HEK293 (cell line): ENCODE data around the gene SLC2A4RG.

Experiments used
- CTCF ChIA-PET: fragments of 350-600 bp; formaldehyde crosslinking; extraction: SDS; loops from one replicate; lab custom pipeline; 2021; ENCODE audit warnings: antibody characterized with exemption; lab: Yijun Ruan, JAX
- POLR2A ChIA-PET: fragments of 300-600 bp; formaldehyde crosslinking; extraction: SDS; loops from one replicate; lab custom pipeline; 2020; ENCODE audit warnings: antibody characterized with exemption, inconsistent platforms; lab: Yijun Ruan, JAX
- H3K27ac ChIP-seq: fragments of 200-500 bp; sonication (Bioruptor generic); 2 replicates; pipeline ENCODE4 v1.5.1; 2014; ENCODE audit warnings: low read depth, low read length, control low read depth, inconsistent platforms; ENCODE audit errors: extremely low read depth
- H3K36me3 ChIP-seq, 2 experiments: fragments of 200-500 bp in 1 of 2; sonication (Bioruptor generic) in 1 of 2; 1 replicate in 1 of 2; 2 replicates in 1 of 2; pipeline ENCODE4 v1.5.1; 2014 to 2017; ENCODE audit warnings: inconsistent platforms in 2 of 2, low read length in 2 of 2; ENCODE audit not compliant: control insufficient read depth in 2 of 2, insufficient read depth in 1 of 2
- H3K4me1 ChIP-seq: fragments of 200-500 bp; sonication (Bioruptor generic); 2 replicates; pipeline ENCODE4 v1.5.1; 2014; ENCODE audit warnings: mild to moderate bottlenecking, low read length, inconsistent platforms; ENCODE audit not compliant: control insufficient read depth, insufficient read depth
- H3K4me3 ChIP-seq: 2 replicates; pipeline ENCODE4 v1.5.1; 2011; ENCODE audit warnings: low read depth, mild to moderate bottlenecking, control low read depth, low read length, moderate library complexity
- H3K9me3 ChIP-seq: fragments of 200-500 bp; sonication (Bioruptor generic); 2 replicates; pipeline ENCODE4 v1.5.1; 2014; ENCODE audit warnings: low read depth, low read length, inconsistent platforms; ENCODE audit not compliant: control insufficient read depth, insufficient read depth
- GLI2 ChIP-seq: fragments of 450-650 bp; formaldehyde crosslinking; IDR thresholded peaks from 2 replicates; pipeline ENCODE4; 2017; ENCODE audit warnings: missing biosample characterization, missing genetic modification characterization, low read depth, borderline replicate concordance
- GLIS2 ChIP-seq: fragments of 450-650 bp; formaldehyde crosslinking; IDR thresholded peaks from 2 replicates; pipeline ENCODE4 v1.5.1; 2016; ENCODE audit warnings: missing biosample characterization, missing genetic modification characterization
- KLF10 ChIP-seq: fragments of 450-650 bp; IDR thresholded peaks from 2 replicates; pipeline ENCODE4 v1.5.1; 2018; ENCODE audit warnings: missing biosample characterization, mild to moderate bottlenecking, missing genetic modification characterization
- PRDM1 ChIP-seq: fragments of 450-650 bp; formaldehyde crosslinking; IDR thresholded peaks from 2 replicates; pipeline ENCODE4; 2016; ENCODE audit warnings: missing biosample characterization, missing genetic modification characterization
- ZIC2 ChIP-seq: fragments of 450-650 bp; formaldehyde crosslinking; IDR thresholded peaks from 2 replicates; pipeline ENCODE4 v1.5.1; 2016; ENCODE audit warnings: missing biosample characterization, missing genetic modification characterization
- ZNF132 ChIP-seq: fragments of 450-650 bp; formaldehyde crosslinking; IDR thresholded peaks from 2 replicates; pipeline ENCODE4 v1.5.1; 2017; ENCODE audit warnings: missing biosample characterization, missing genetic modification characterization, borderline replicate concordance
- ZNF221 ChIP-seq: fragments of 450-650 bp; formaldehyde crosslinking; IDR thresholded peaks from 2 replicates; pipeline ENCODE4 v1.5.1; 2017; ENCODE audit warnings: missing biosample characterization, missing genetic modification characterization, borderline replicate concordance
- ZNF560 ChIP-seq: fragments of 450-650 bp; formaldehyde crosslinking; IDR thresholded peaks from 2 replicates; pipeline ENCODE4 v1.5.1; 2017; ENCODE audit warnings: missing biosample characterization, missing genetic modification characterization, borderline replicate concordance
- ZNF629 ChIP-seq: fragments of 450-650 bp; formaldehyde crosslinking; IDR thresholded peaks from 2 replicates; pipeline ENCODE4 v1.5.1; 2017; ENCODE audit warnings: missing biosample characterization, missing genetic modification characterization
- ZNF707 ChIP-seq: fragments of 450-650 bp; formaldehyde crosslinking; IDR thresholded peaks from 2 replicates; pipeline ENCODE4 v1.5.1; 2016; ENCODE audit warnings: missing biosample characterization, missing genetic modification characterization
- TF ChIP-seq, protein P1 (sequence below): fragments of 450-650 bp; formaldehyde crosslinking; IDR thresholded peaks from 2 replicates; pipeline ENCODE4 v1.5.1; 2016; ENCODE audit warnings: missing biosample characterization, missing genetic modification characterization
- TF ChIP-seq, protein P2 (sequence below): fragments of 450-650 bp; formaldehyde crosslinking; IDR thresholded peaks from 2 replicates; pipeline ENCODE4 v1.5.1; 2016; ENCODE audit warnings: missing biosample characterization, missing genetic modification characterization
- TF ChIP-seq, protein P3 (sequence below): fragments of 450-650 bp; formaldehyde crosslinking; IDR thresholded peaks from 2 replicates; pipeline ENCODE4 v1.5.1; 2016; ENCODE audit warnings: missing biosample characterization, missing genetic modification characterization

The SLC2A4RG gene

DNA sequence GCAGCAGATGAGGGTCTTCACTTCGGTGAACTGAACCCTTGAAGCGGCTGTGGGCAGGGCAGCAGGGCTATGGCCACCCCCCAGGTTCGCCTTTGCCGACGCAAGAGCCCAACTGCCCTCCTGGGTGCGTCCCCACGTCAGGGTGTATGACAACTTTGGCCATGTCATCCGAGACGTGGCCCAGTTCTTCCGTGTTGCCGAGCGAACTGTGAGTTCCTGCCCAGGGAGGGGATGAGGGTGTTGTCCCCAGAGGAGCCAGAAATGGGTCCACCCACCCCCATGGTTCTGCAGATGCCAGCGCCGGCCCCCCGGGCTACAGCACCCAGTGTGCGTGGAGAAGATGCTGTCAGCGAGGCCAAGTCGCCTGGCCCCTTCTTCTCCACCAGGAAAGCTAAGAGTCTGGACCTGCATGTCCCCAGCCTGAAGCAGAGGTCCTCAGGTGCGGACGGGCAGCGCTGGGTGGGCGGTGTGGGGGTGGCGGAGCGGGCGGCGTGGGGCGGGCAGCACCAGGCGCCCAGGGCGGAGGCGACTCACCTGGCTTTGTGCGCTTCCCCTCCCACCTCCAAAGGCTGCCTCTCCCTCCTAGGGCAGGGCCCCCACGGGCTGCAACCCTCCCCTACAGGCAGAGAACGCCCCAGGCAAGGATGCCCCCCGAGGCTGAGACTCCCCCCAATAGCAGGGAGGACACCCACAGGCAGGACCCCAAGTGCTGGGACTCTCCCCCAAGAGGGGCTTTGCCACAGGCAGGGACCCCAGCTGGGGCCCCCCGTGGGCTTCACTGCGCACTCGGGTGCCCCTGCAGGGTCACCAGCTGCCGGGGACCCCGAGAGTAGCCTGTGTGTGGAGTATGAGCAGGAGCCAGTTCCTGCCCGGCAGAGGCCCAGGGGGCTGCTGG lies 49.3 kb upstream of the SLC2A4RG start:
- CTCF ChIA-PET, result interaction anchor here (0.6 to 1.5 kb wide), 2 partner anchors 152 to 381 kb away, joined by 3 to 4 read pairs; no protein-coding TSS in a partner anchor
- no peak overlapping the region for H3K4me3 ChIP-seq
- H3K27ac ChIP-seq, result no peak overlapping the region
- TF ChIP-seq PRDM1 (tag by site-specific recombination), result no peak
- peak; percentile 10; the same call in 1 of the 2 replicates for TF ChIP-seq ZIC2 (tag by site-specific recombination)
- no peak for TF ChIP-seq ZNF560 (tag by site-specific recombination)
- TF ChIP-seq ZNF132 (tag by site-specific recombination), result no peak
- no peak for TF ChIP-seq ZNF707 (tag by site-specific recombination)
- TF ChIP-seq ZNF629 (tag by site-specific recombination), result no peak
- TF ChIP-seq KLF10 (tag by site-specific recombination), result 0 out of 2 replicates have a peak, but pooled peaks have one; percentile 2
- TF ChIP-seq ZNF221 (tag by site-specific recombination), result no peak
- TF ChIP-seq, protein P1, sequence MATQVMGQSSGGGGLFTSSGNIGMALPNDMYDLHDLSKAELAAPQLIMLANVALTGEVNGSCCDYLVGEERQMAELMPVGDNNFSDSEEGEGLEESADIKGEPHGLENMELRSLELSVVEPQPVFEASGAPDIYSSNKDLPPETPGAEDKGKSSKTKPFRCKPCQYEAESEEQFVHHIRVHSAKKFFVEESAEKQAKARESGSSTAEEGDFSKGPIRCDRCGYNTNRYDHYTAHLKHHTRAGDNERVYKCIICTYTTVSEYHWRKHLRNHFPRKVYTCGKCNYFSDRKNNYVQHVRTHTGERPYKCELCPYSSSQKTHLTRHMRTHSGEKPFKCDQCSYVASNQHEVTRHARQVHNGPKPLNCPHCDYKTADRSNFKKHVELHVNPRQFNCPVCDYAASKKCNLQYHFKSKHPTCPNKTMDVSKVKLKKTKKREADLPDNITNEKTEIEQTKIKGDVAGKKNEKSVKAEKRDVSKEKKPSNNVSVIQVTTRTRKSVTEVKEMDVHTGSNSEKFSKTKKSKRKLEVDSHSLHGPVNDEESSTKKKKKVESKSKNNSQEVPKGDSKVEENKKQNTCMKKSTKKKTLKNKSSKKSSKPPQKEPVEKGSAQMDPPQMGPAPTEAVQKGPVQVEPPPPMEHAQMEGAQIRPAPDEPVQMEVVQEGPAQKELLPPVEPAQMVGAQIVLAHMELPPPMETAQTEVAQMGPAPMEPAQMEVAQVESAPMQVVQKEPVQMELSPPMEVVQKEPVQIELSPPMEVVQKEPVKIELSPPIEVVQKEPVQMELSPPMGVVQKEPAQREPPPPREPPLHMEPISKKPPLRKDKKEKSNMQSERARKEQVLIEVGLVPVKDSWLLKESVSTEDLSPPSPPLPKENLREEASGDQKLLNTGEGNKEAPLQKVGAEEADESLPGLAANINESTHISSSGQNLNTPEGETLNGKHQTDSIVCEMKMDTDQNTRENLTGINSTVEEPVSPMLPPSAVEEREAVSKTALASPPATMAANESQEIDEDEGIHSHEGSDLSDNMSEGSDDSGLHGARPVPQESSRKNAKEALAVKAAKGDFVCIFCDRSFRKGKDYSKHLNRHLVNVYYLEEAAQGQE (tag by site-specific recombination), result no peak
- TF ChIP-seq, protein P2, sequence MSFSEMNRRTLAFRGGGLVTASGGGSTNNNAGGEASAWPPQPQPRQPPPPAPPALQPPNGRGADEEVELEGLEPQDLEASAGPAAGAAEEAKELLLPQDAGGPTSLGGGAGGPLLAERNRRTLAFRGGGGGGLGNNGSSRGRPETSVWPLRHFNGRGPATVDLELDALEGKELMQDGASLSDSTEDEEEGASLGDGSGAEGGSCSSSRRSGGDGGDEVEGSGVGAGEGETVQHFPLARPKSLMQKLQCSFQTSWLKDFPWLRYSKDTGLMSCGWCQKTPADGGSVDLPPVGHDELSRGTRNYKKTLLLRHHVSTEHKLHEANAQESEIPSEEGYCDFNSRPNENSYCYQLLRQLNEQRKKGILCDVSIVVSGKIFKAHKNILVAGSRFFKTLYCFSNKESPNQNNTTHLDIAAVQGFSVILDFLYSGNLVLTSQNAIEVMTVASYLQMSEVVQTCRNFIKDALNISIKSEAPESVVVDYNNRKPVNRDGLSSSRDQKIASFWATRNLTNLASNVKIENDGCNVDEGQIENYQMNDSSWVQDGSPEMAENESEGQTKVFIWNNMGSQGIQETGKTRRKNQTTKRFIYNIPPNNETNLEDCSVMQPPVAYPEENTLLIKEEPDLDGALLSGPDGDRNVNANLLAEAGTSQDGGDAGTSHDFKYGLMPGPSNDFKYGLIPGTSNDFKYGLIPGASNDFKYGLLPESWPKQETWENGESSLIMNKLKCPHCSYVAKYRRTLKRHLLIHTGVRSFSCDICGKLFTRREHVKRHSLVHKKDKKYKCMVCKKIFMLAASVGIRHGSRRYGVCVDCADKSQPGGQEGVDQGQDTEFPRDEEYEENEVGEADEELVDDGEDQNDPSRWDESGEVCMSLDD (tag by site-specific recombination), result 0 out of 2 replicates have a peak, but pooled peaks have one; percentile 38
- TF ChIP-seq GLI2, result no peak
- TF ChIP-seq, protein P3, sequence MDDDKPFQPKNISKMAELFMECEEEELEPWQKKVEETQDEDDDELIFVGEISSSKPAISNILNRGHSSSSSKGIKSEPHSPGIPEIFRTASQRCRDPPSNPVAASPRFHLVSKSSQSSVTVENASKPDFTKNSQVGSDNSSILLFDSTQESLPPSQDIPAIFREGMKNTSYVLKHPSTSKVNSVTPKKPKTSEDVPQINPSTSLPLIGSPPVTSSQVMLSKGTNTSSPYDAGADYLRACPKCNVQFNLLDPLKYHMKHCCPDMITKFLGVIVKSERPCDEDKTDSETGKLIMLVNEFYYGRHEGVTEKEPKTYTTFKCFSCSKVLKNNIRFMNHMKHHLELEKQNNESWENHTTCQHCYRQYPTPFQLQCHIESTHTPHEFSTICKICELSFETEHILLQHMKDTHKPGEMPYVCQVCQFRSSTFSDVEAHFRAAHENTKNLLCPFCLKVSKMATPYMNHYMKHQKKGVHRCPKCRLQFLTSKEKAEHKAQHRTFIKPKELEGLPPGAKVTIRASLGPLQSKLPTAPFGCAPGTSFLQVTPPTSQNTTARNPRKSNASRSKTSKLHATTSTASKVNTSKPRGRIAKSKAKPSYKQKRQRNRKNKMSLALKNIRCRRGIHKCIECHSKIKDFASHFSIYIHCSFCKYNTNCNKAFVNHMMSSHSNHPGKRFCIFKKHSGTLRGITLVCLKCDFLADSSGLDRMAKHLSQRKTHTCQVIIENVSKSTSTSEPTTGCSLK (tag by site-specific recombination), result no peak
- no peak for TF ChIP-seq GLIS2 (tag by site-specific recombination)
- TF ChIP-seq, all 188 proteins: peak for 3
- Histone ChIP-seq H3K9me3 (no peaks in the 10 kb centered on the region), H3K36me3 (peaks cover 0 to 9% of the 10 kb centered on the region in 2 experiments; a peak in 1 of 3 replicates), H3K4me1 (no peaks in the 10 kb centered on the region)
- POLR2A ChIA-PET, result no interaction called here
